IMR-90 (cell line): ENCODE measurements around the gene FOXF1.

Experiments
- BHLHE40 ChIP-seq: fragments of 150-350 bp; IDR thresholded peaks from 2 replicates; pipeline ENCODE4 v1.6.1; 2016; ENCODE audit warnings: mild to moderate bottlenecking, low read depth, low read length
- CEBPB ChIP-seq: IDR thresholded peaks from 2 replicates; pipeline ENCODE4 v1.6.1; 2012; ENCODE audit warnings: low read depth, low read length, improper control_type of control experiment
- CTCF ChIP-seq: conservative IDR thresholded peaks from 2 replicates; pipeline ENCODE4 v1.5.1; 2012; ENCODE audit warnings: mild to moderate bottlenecking, low read depth, low read length, improper control_type of control experiment
- ELK1 ChIP-seq: fragments of 150-350 bp; IDR thresholded peaks from 2 replicates; pipeline ENCODE4 v1.6.1; 2016; ENCODE audit warnings: low read depth, mild to moderate bottlenecking, low read length, moderate library complexity, borderline replicate concordance
- MAFK ChIP-seq: IDR thresholded peaks from 2 replicates; pipeline ENCODE4 v1.6.1; 2012; ENCODE audit warnings: low read depth, low read length, improper control_type of control experiment
- MXI1 ChIP-seq: IDR thresholded peaks from 2 replicates; pipeline ENCODE4 v1.6.1; 2012; ENCODE audit warnings: low read depth, mild to moderate bottlenecking, low read length, moderate library complexity, borderline replicate concordance
- POLR2A ChIP-seq: IDR thresholded peaks from 2 replicates; pipeline ENCODE4 v1.6.1; 2012; ENCODE audit warnings: mild to moderate bottlenecking, low read depth, low read length
- RAD21 ChIP-seq: IDR thresholded peaks from 2 replicates; pipeline ENCODE4 v1.6.1; 2012; ENCODE audit warnings: low read length, improper control_type of control experiment
- SMC3 ChIP-seq: fragments of 150-350 bp; IDR thresholded peaks from 2 replicates; pipeline ENCODE4 v1.6.1; 2016; ENCODE audit warnings: low read depth, mild to moderate bottlenecking, antibody characterized with exemption, low read length, moderate library complexity
- USF2 ChIP-seq: fragments of 150-350 bp; IDR thresholded peaks from 2 replicates; pipeline ENCODE4 v1.6.1; 2017; ENCODE audit warnings: mild to moderate bottlenecking, antibody characterized with exemption, low read length, low read depth

GRCh38 chr16:86532526-86532815 lies 22.1 kb downstream of the FOXF1 start:
- no peak for TF ChIP-seq POLR2A
- TF ChIP-seq CTCF, result no peak
- TF ChIP-seq MAFK, result no peak
- no peak for TF ChIP-seq ELK1
- TF ChIP-seq CEBPB, result no peak
- TF ChIP-seq SMC3, result no peak
- no peak for TF ChIP-seq RAD21
- TF ChIP-seq BHLHE40, result no peak
- no peak for TF ChIP-seq USF2
- TF ChIP-seq MXI1, result no peak
